GM18873 (cell line): ENCODE measurements around the gene DENND2D.
A peak's percentile ranks its signal among the peaks of the same experiment; 100 is the strongest.

Experiments used
- ATAC-seq: cut with Tn5 transposase; IDR thresholded peaks from one replicate; pipeline ENCODE4 v1.9.1; 2021; ENCODE audit warnings: mild to moderate bottlenecking, moderate library complexity, moderate number of reproducible peaks; ENCODE audit not compliant: unreplicated experiment, low FRiP score

DENND2D gene

DNA sequence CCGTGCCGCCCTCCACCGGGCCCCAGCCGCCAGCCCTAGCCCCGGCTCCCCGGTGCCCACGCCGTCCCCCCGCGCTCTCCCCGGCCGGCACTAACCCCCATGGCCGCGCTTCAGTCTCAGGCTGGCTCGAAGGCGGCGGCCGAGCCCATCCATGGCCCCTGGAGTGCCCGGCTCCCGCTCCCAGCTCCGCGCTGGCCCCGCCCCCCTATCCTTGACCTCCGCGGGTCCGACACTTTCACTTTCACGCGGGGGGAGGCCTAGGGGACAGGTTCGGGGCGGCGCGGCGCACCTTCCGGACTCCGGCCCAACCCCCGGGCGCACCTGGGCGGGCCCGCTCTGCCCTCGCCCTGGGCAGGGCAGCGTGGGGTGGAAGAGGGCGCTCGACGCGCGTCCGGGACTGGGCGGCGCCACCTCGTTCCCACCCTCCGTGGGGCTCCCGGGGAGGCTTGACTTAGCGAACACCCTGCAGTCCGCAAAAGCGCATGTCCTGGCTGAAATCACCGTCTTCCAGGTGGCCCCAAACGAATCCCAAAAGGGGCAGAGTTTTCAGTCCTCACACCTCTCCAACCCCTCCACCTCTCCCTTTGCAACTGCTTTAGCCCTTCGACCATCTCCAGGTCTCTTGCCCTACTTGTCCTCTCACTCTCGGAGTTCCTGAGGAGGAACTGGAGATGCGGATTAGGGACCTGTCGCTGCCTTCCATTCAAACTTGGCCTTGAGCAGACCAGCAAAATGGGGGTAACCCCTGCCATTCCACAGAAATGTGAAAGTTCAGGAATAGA is 3.9 kb upstream of the DENND2D start:
- peak; percentile 51 for ATAC-seq

GRCh38 chr1:111203681-111204200 is 3.3 kb upstream of the DENND2D start:
- peak; percentile 31 for ATAC-seq

DNA sequence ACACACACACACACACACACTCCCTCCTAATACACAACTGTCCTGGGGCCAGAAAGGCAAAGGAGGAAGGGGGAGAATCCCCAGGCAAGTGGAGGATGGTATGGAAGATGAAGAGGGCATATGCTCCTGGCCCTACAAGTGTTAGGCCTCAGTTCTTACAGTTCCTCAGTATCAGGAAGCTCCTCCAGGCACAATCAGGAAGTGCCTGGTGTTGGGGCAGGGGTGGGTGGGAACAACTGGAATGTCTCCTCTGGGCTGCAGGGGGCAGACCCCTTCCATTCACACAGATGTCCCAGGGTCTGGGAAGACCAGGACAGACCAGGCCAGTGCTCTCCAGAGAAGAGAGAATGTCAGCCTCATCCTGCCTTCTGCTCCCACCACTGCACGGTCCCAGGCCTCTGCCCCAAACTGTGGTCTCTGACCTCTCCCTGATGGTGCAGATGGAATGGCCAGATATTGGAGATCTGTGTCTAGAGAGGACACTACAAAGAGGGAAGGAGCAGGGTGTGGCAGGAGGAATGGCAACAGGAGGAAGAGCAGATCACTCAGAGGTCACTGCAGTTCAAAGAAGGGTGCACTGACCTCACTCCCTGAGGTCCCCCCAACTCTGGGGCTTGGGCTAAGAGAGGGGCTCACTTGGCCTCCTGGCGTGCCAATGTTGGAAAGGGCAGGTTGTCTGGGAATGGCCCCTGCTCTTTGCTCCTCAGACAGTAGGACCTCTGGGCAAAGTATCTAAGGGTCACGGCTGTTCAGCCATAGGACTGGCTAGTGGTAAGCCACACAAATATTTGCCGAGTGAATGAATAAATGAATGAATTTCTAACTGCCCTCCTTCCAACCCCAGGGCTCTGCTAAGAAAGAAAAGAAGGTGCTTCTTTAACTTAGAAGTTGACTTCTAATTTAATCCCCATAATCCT is 2.5 kb upstream of the DENND2D start:
- peak; percentile 2 for ATAC-seq

GRCh38 chr1:111202366-111202706 is 1.9 kb upstream of the DENND2D start:
- ATAC-seq, result no peak

- no peak for ATAC-seq
These were observed 1.0 kb upstream of the DENND2D start for GRCh38 chr1:111201275-111202090.

- ATAC-seq, result no peak
These were observed 336 bp upstream of the DENND2D start for GRCh38 chr1:111200802-111201161.

GRCh38 chr1:111199329-111199728 is 1.1 kb downstream of the DENND2D start:
- ATAC-seq, result no peak

DNA sequence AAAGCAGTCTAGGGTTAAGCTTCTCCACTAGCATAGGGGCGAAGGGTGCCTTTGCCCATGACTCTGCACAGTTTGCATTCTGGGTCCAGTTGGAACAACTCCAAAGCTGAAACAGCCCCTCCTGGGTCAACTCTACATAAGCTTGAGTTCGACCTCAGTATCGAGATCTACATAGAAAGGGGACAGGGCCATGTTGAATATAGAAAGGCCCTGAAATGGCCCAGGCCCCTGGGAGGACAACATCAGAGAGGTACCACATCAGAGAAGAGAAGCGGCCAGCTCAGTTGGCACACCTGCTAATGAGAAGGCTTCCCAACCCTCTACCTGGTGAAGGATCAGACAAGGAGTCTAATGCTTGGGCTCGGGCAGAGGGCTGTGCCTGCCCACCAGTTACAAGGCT is 1.6 kb downstream of the DENND2D start:
- ATAC-seq, result no peak

GRCh38 chr1:111197598-111198284 is 2.7 kb downstream of the DENND2D start:
- ATAC-seq, result no peak

GRCh38 chr1:111196213-111196612 is 4.2 kb downstream of the DENND2D start:
- ATAC-seq, result no peak

DNA sequence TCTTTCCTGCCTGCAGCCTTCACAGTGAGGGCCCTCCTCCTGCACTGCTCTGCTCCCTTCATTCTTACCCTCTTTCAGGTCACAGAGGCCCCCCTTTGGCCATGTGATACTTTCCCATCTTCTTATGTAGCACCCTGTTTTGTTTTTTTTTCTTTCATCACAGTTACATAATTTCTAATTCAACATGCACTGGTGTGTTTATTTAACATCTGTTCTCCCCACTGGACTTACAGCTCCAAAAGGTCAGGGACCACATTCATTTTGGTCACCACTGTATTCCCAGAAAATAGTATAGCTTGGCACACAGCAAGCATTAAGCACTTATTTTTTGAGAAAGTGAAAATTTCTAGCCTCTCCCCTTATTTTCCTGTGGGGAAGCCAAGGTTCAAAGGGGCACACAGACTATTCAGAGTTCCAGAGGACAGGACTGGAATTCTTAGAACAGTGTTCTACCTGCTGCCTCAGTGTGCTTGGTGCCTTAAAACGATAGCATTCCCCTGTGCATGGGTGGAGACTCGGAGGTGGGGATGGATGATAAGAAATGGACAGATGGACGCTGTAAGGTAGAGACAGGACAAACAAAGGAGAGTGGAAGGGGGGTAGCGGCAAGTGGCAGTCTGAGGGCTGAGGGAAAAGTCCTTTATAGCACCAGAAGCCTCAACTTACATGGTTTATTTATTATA is 5.3 kb downstream of the DENND2D start:
- no peak for ATAC-seq

GRCh38 chr1:111193712-111194480 is 6.5 kb downstream of the DENND2D start:
- ATAC-seq, result no peak

DNA sequence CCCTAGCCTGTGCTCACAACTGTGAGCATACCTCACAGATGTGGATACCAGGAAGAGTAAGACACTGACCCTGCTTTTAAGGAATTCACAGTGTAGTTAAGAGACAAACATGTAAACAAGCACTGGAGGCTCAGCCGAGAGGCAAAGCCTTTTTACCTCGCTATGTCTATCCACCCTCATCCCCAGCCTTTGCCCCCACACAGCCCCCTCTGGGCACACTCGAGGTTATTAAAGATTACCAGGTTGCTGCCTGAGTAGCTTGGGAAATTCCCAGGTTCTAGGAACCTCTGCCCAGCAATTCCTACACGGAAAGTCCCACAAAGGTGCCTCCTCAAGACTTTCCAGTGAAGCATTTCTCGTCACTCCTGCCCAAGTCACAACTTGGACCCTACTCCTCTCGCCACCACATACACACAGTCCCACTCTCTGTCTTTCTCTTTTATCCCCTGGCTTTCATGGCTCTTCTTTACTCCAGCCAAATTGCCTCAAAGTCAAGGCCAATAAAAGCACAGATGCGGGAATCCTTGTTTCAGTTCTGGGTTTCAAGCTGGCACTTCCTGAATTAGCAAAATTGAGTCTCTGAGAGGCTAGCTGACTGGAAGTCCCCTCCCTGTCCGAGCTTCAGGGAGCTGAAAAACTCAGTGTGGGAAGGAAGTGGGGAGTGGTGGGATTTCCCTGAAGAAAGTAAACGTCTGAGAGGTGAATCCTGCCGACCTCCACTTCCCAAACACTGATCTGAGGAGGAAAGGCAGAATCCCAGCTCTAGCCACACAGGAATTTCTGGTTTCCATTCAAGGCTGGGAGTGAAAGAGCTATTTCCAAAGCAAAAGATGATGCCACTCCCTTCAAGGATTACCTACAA is 7.6 kb downstream of the DENND2D start:
- ATAC-seq, result no peak

GRCh38 chr1:111192074-111192473 is 8.4 kb downstream of the DENND2D start:
- no peak for ATAC-seq

DNA sequence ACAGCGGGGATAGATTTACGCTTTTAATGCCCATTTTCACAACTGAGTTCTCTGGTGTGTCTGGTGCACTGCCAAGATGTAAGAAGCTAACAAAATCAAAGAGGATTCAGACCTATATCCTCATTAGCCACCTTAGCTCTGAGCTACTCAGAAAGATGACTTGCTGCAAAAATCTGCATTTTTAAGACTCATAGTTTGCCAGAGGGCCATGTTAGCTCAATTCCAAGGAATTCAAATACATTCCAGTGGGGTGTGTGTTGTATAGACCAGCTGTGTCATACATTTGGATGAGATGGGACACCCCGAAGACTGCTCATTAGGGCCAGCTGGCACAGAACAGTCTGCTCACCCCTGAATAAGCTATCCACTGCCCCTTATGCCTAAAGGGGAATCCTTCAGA is 8.9 kb downstream of the DENND2D start:
- ATAC-seq, result no peak

- ATAC-seq, result no peak
These were observed 9.5 kb downstream of the DENND2D start for GRCh38 chr1:111190931-111191451.

GRCh38 chr1:111184663-111185062 is 15.8 kb downstream of the DENND2D start:
- ATAC-seq, result no peak
